Brain microvascular endothelial cell (primary cell): ENCODE measurements around the gene TPGS1.

Experiments used
- DNase-seq: peaks from one replicate; pipeline ENCODE4 v3.0.0-alpha.2; 2020
- H3K27ac ChIP-seq: fragments of 250-450 bp; sonication (Bioruptor Pico); 2 replicates; pipeline ENCODE4 v1.5.1; 2020; ENCODE audit warnings: mild to moderate bottlenecking, moderate library complexity
- H3K27me3 ChIP-seq: fragments of 250-450 bp; sonication (Bioruptor Pico); replicated peaks from 2 replicates; pipeline ENCODE4 v1.5.1; 2020; ENCODE audit warnings: mild to moderate bottlenecking
- H3K36me3 ChIP-seq: fragments of 250-450 bp; sonication (Bioruptor Pico); replicated peaks from 2 replicates; pipeline ENCODE4 v1.5.1; 2020; ENCODE audit warnings: mild to moderate bottlenecking
- H3K4me3 ChIP-seq: 2 replicates; pipeline ENCODE4 v1.5.1; 2011; ENCODE audit warnings: low read depth, mild to moderate bottlenecking, control low read depth, low read length, moderate library complexity
- CTCF ChIP-seq: IDR thresholded peaks from 2 replicates; pipeline ENCODE4 v1.5.1; 2011; ENCODE audit warnings: low read depth, mild to moderate bottlenecking, moderate library complexity, low read length, control low read depth, inconsistent platforms; ENCODE audit errors: missing control alignments
- in situ Hi-C: cut with HindIII; loops from 2 replicates; pipeline ENCODE4 v1.10.0; 2017; ENCODE audit warnings: low sequenced_read_pairs, low pct_ligation_motif_present

TPGS1 gene

GRCh38 chr19:533364-534058 lies 26.2 kb downstream of the TPGS1 start:
- TF ChIP-seq CTCF: no peak
- Histone ChIP-seq H3K27ac (peak overlapping the region; percentile 83), H3K27me3 (no peaks in the 10 kb centered on the region), H3K4me3 (peak overlapping the region; percentile 82), H3K36me3 (peaks cover 14% of the 10 kb centered on the region)
- DNase-seq: no peak
- in situ Hi-C loops: no loop called here

- no peak for TF ChIP-seq CTCF
- no peak overlapping the region for H3K4me3 ChIP-seq
- no peaks in the 10 kb centered on the region for H3K27me3 ChIP-seq
- H3K27ac ChIP-seq: no peak overlapping the region
- no peak for DNase-seq
- in situ Hi-C loops: no loop called here
- H3K36me3 ChIP-seq: peaks cover 18% of the 10 kb centered on the region
These were observed 26.8 kb downstream of the TPGS1 start for GRCh38 chr19:534088-534487.

- Histone ChIP-seq H3K36me3 (peaks cover 24% of the 10 kb centered on the region), H3K27ac (no peak overlapping the region), H3K4me3 (no peak overlapping the region), H3K27me3 (no peaks in the 10 kb centered on the region)
- peak; percentile 16 for TF ChIP-seq CTCF
- in situ Hi-C loops: no loop called here
- no peak for DNase-seq
These were observed 27.9 kb downstream of the TPGS1 start for GRCh38 chr19:535017-535835.

- Histone ChIP-seq H3K27ac (no peak overlapping the region), H3K27me3 (no peaks in the 10 kb centered on the region), H3K4me3 (no peak overlapping the region), H3K36me3 (peaks cover 26% of the 10 kb centered on the region)
- in situ Hi-C loops: no loop called here
- TF ChIP-seq CTCF: no peak
- no peak for DNase-seq
These were observed 29.0 kb downstream of the TPGS1 start for GRCh38 chr19:536031-536880.

GRCh38 chr19:536881-537404 lies 29.6 kb downstream of the TPGS1 start:
- Histone ChIP-seq H3K36me3 (peaks cover 33% of the 10 kb centered on the region), H3K27ac (no peak overlapping the region), H3K4me3 (no peak overlapping the region), H3K27me3 (no peaks in the 10 kb centered on the region)
- no peak for TF ChIP-seq CTCF
- no peak for DNase-seq
- in situ Hi-C loops: no loop called here
